Skeletal muscle tissue (tissue), 4 donors: ENCODE measurements around the gene TMCC2. TPM values are rescaled to one million over a fixed set of nuclear protein-coding genes. Genes with fewer than 3 reads are reported as not detected.

Experiments used
- H3K27ac ChIP-seq: one replicate; pipeline ENCODE4 v1.7.0; 2013; ENCODE audit warnings: mild to moderate bottlenecking, low read depth, low read length, inconsistent platforms
- H3K27me3 ChIP-seq, 3 donors: one replicate each; pipeline ENCODE4 v1.7.0; 2013; ENCODE audit warnings: low read length in 3 of 3; ENCODE audit not compliant: control insufficient read depth in 3 of 3, insufficient read depth in 3 of 3
- H3K36me3 ChIP-seq, 3 donors: one replicate each; pipeline ENCODE4 v1.7.0; 2013; ENCODE audit warnings: low read length in 3 of 3; ENCODE audit not compliant: control insufficient read depth in 3 of 3, insufficient read depth in 3 of 3
- H3K4me1 ChIP-seq, 3 donors: one replicate each; pipeline ENCODE4 v1.7.0; 2013; ENCODE audit warnings: low read length in 3 of 3, mild to moderate bottlenecking in 3 of 3; ENCODE audit not compliant: control insufficient read depth in 3 of 3, insufficient read depth in 3 of 3
- H3K4me3 ChIP-seq, 3 donors: one replicate each; pipeline ENCODE4 v1.7.0; 2013; ENCODE audit warnings: low read length in 3 of 3
- H3K9ac ChIP-seq, 3 donors: one replicate each; pipeline ENCODE4 v1.7.0; 2013; ENCODE audit warnings: low read length in 3 of 3, mild to moderate bottlenecking in 3 of 3, moderate library complexity in 2 of 3, low read depth in 1 of 3
- H3K9me3 ChIP-seq, 3 donors: one replicate each; pipeline ENCODE4 v1.7.0; 2013; ENCODE audit warnings: low read length in 3 of 3; ENCODE audit not compliant: control insufficient read depth in 3 of 3
- total RNA-seq: library from RNA; depleted of rRNA; stranded (reverse); fragments of >200 nt; gene quantifications from one replicate; pipeline ENCODE4 v1.2.3, GENCODE V29; 2014
- donor health status: Osteomylitis.

Gene TMCC2
- total RNA-seq, 1 donor from 2014 or later, result 15.1 TPM

- Histone ChIP-seq H3K9ac (peak overlapping the region in 1 of 3 donors; percentile 33), H3K9me3 (no peaks in the 10 kb centered on the region), H3K27ac (peak overlapping the region; percentile 78), H3K4me3 (no peak overlapping the region), H3K36me3 (peaks cover 0 to 2% (median 0%) of the 10 kb centered on the region in 3 donors), H3K27me3 (no peaks in the 10 kb centered on the region), H3K4me1 (peaks cover 72 to 92% (median 77%) of the 10 kb centered on the region in 3 donors)
Measured at GRCh38 chr1:205257735-205258134, 30.0 kb downstream of the TMCC2 start.

GRCh38 chr1:205258261-205258691 lies 30.5 kb downstream of the TMCC2 start:
- Histone ChIP-seq H3K9me3 (no peaks in the 10 kb centered on the region), H3K4me3 (no peak overlapping the region), H3K27ac (peak overlapping the region; percentile 78), H3K27me3 (no peaks in the 10 kb centered on the region), H3K9ac (peak overlapping the region in 2 of 3 donors; percentile 18 to 77), H3K36me3 (peaks cover 0 to 2% (median 0%) of the 10 kb centered on the region in 3 donors), H3K4me1 (peaks cover 67 to 90% (median 75%) of the 10 kb centered on the region in 3 donors)

- peak overlapping the region; percentile 18 to 77 (median 46) for H3K9ac ChIP-seq
- peak overlapping the region; percentile 78 for H3K27ac ChIP-seq
- no peaks in the 10 kb centered on the region for H3K9me3 ChIP-seq
- H3K36me3 ChIP-seq, result peaks cover 0 to 2% (median 0%) of the 10 kb centered on the region in 3 donors
- peaks cover 63 to 86% (median 71%) of the 10 kb centered on the region in 3 donors for H3K4me1 ChIP-seq
- peak overlapping the region in 1 of 3 donors; percentile 7 for H3K4me3 ChIP-seq
- no peaks in the 10 kb centered on the region for H3K27me3 ChIP-seq
Measured at GRCh38 chr1:205258719-205259118, 31.0 kb downstream of the TMCC2 start.

GRCh38 chr1:205259324-205259832 lies 31.6 kb downstream of the TMCC2 start:
- H3K36me3 ChIP-seq, result no peaks in the 10 kb centered on the region
- H3K27me3 ChIP-seq, result no peaks in the 10 kb centered on the region
- H3K4me3 ChIP-seq, result peak overlapping the region; percentile 6 to 60 (median 7)
- H3K27ac ChIP-seq, result peak overlapping the region; percentile 78
- H3K9ac ChIP-seq, result peak overlapping the region in 2 of 3 donors; percentile 40 to 77
- no peaks in the 10 kb centered on the region for H3K9me3 ChIP-seq
- H3K4me1 ChIP-seq, result peaks cover 63 to 79% (median 66%) of the 10 kb centered on the region in 3 donors

DNA sequence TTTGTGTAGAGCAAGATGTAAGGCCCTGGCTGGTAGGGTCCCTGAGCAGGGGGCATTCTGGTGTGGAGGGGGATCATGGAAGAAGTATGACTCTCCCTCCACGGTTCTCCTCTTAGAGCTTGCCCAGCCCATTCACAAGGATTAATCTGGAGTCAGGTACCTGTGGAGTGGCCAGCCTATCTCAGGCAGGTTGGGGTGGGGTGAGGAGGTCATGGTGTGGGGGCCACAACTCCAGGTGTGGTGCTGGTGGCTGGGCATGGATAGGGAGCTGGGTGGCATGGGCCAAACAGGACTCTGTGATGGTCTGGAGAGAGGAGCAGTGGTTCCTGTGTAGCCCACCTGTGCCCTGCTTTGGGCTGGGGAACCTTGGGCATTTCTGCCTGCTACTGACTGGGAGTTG lies 32.3 kb downstream of the TMCC2 start:
- Histone ChIP-seq H3K4me3 (no peak overlapping the region), H3K36me3 (no peaks in the 10 kb centered on the region), H3K27ac (peak overlapping the region; percentile 78), H3K4me1 (peaks cover 60 to 75% (median 61%) of the 10 kb centered on the region in 3 donors), H3K9me3 (no peaks in the 10 kb centered on the region), H3K9ac (no peak overlapping the region), H3K27me3 (no peaks in the 10 kb centered on the region)

- H3K36me3 ChIP-seq, result no peaks in the 10 kb centered on the region
- no peak overlapping the region for H3K4me3 ChIP-seq
- H3K27ac ChIP-seq, result no peak overlapping the region
- no peaks in the 10 kb centered on the region for H3K9me3 ChIP-seq
- H3K4me1 ChIP-seq, result peaks cover 50 to 66% (median 54%) of the 10 kb centered on the region in 3 donors
- H3K9ac ChIP-seq, result no peak overlapping the region
- no peaks in the 10 kb centered on the region for H3K27me3 ChIP-seq
Measured at GRCh38 chr1:205260948-205261732, 33.4 kb downstream of the TMCC2 start.

- Histone ChIP-seq H3K9me3 (no peaks in the 10 kb centered on the region), H3K4me1 (peaks cover 49 to 62% (median 53%) of the 10 kb centered on the region in 3 donors), H3K4me3 (no peak overlapping the region), H3K9ac (peak overlapping the region in 2 of 3 donors; percentile 38 to 50), H3K36me3 (no peaks in the 10 kb centered on the region), H3K27me3 (no peaks in the 10 kb centered on the region), H3K27ac (no peak overlapping the region)
Measured at GRCh38 chr1:205261946-205262691, 34.4 kb downstream of the TMCC2 start.

GRCh38 chr1:205262731-205263171 lies 35.0 kb downstream of the TMCC2 start:
- Histone ChIP-seq H3K27ac (no peak overlapping the region), H3K36me3 (no peaks in the 10 kb centered on the region), H3K4me3 (no peak overlapping the region), H3K27me3 (no peaks in the 10 kb centered on the region), H3K9ac (no peak overlapping the region), H3K9me3 (no peaks in the 10 kb centered on the region), H3K4me1 (peaks cover 48 to 61% (median 54%) of the 10 kb centered on the region in 3 donors)

DNA sequence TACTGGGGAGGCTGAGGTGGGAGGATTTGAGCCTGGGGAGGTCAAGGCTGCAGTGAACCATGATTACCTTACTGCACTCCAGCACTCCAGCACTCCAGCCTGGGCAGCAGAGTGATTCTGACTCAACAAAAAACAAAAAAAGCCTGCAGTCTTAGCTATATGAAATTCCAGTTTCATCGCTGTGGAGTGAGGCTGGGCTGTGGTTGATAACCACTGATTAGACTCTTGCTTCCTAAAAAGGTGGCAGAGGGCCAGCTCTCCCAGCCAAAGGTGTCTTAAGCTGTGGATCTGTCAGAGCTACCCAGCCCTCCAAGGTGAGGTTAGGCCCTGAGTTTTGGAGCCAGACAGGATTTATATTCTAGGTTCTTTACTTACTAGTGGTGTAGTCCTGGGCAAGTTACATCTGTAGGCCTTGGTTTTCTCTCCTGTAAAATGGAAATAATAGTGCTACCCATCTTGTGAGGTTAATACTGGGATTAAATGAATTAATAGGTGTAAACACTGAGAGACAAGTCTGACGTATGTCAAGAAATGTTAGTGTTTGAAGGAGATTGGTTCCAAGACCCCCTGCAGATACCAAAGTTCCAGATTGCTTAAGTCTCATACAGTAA lies 35.9 kb downstream of the TMCC2 start:
- Histone ChIP-seq H3K27ac (no peak overlapping the region), H3K9me3 (no peaks in the 10 kb centered on the region), H3K9ac (no peak overlapping the region), H3K36me3 (peaks cover 0 to 2% (median 0%) of the 10 kb centered on the region in 3 donors), H3K4me3 (no peak overlapping the region), H3K27me3 (no peaks in the 10 kb centered on the region), H3K4me1 (peaks cover 39 to 53% (median 47%) of the 10 kb centered on the region in 3 donors)
